Psoas muscle (tissue), 8 donors: Measurements from ENCODE around the gene GALNT17. TPM values are rescaled to one million over a fixed set of nuclear protein-coding genes. Genes with fewer than 3 reads are reported as not detected.

Source experiments
- ATAC-seq, 4 donors: fragments of 200-7000 bp; cut with Tn5 transposase; one replicate each; pipeline ENCODE4 v1.9.1; 2020; ENCODE audit warnings: moderate library complexity in 3 of 4, mild to moderate bottlenecking in 2 of 4
- DNase-seq, 2 donors: peaks; one replicate each; pipeline ENCODE4 v3.0.0-alpha.2; 2020
- H3K27ac ChIP-seq: fragments of 200-600 bp; one replicate; pipeline ENCODE4 v1.8.0; 2022
- H3K27me3 ChIP-seq, 3 donors: fragments of 200-600 bp in 1 of 3; one replicate each; pipeline versions ENCODE4 v1.6.1 to v1.8.0; 2013 to 2022; ENCODE audit warnings: low read length in 2 of 3, mild to moderate bottlenecking in 2 of 3, moderate library complexity in 1 of 3; ENCODE audit not compliant: insufficient read depth in 3 of 3
- H3K36me3 ChIP-seq, 2 donors: fragments of 200-600 bp in 1 of 2; one replicate each; pipeline versions ENCODE4 v1.6.1 to v1.8.0; 2013 to 2022; ENCODE audit warnings: low read depth in 1 of 2, mild to moderate bottlenecking in 1 of 2, moderate library complexity in 1 of 2; ENCODE audit not compliant: insufficient read depth in 1 of 2
- H3K4me1 ChIP-seq: fragments of 200-600 bp; one replicate; pipeline ENCODE4 v1.8.0; 2022
- H3K4me3 ChIP-seq: fragments of 200-600 bp; one replicate; pipeline ENCODE4 v1.8.0; 2022; ENCODE audit warnings: mild to moderate bottlenecking
- H3K9me3 ChIP-seq: fragments of 200-600 bp; one replicate; pipeline ENCODE4 v1.8.0; 2022
- CTCF ChIP-seq: fragments of 200-600 bp; IDR thresholded peaks from one replicate; pipeline ENCODE4 v1.8.0; 2022; ENCODE audit warnings: antibody characterized with exemption
- WGBS, 3 donors: extraction: QIAGEN DNeasy Blood & Tissue Kit; methylation state at CpG; one replicate each; pipeline versions ENCODE4 v1.1.6 to v1.1.7; 2013; 5-methylcytosine and 5-hydroxymethylcytosine counted together
- intact Hi-C, 2 donors: fragments of 100-400 bp; cut with DNase I; formaldehyde crosslinking; loops; one replicate each; pipeline versions ENCODE4 v1.11.0 to v1.14.2; 2022
- polyA plus RNA-seq, 3 donors: library from polyadenylated mRNA; stranded (reverse); fragments of 200-250 nt; gene quantifications; one replicate each; pipeline ENCODE4 v1.2.3, GENCODE V29; 2013
- total RNA-seq, 4 donors: library from RNA; stranded (reverse); fragmentation: NEBNext Ultra II Directional in 2 of 4; extraction: Animal tissue kit (Norgen Biotek cat#: 25700) in 2 of 4; gene quantifications; one replicate each; pipeline versions ENCODE4 v1.2.1 to v1.2.4, GENCODE V29; 2021 to 2023
- donor health status: healthy with polysubstance abuse.
- donor health status: DM: no; HTN: no; CAD: no; lungs with moderate emphysema.
- donor health status: Bipolar disorder and iron deficiency.
- donor health status: healthy.
- donor health status: DM: yes; HTN: yes; CAD: no.
- donor health status: DM: no; HTN: no; CAD: no.
- donor health status: DM: no; HTN: no; CAD: no.
- donor health status: DM: yes; HTN: yes; CAD: no.

The GALNT17 gene
- total and polyA plus RNA-seq, 7 donors = 0.17 to 3.5 (median 0.65) TPM

- TF ChIP-seq CTCF = no peak
- Histone ChIP-seq H3K4me3 (no peak overlapping the region), H3K9me3 (no peaks in the 10 kb centered on the region), H3K36me3 (no peaks in the 10 kb centered on the region), H3K27me3 (no peaks in the 10 kb centered on the region), H3K27ac (no peak overlapping the region), H3K4me1 (peaks cover 6% of the 10 kb centered on the region)
- DNase-seq (no peak), ATAC-seq (peak in 2 of 4 donors; percentile 31 to 45)
- intact Hi-C loops = loop anchor here in 1 of 2 donors (10.0 kb wide), 1 partner anchor 361 kb away; no protein-coding TSS in a partner anchor
- WGBS, 3 donors = 21 to 35% (median 25%) methylated on average over 8 of the region's 8 CpGs
Measured at GRCh38 chr7:71243736-71244410, 111.9 kb downstream of the GALNT17 start.

- Histone ChIP-seq H3K4me1 (no peaks in the 10 kb centered on the region), H3K27me3 (no peaks in the 10 kb centered on the region), H3K9me3 (no peaks in the 10 kb centered on the region), H3K4me3 (no peak overlapping the region), H3K36me3 (no peaks in the 10 kb centered on the region), H3K27ac (no peak overlapping the region)
- WGBS, 3 donors = 85 to 93% (median 87%) methylated on average over 7 of the region's 7 CpGs
- no peak for TF ChIP-seq CTCF
- DNase-seq (no peak), ATAC-seq (no peak)
- intact Hi-C loops = loop anchor here in 1 of 2 donors (10.0 kb wide), 1 partner anchor 360 kb away; no protein-coding TSS in a partner anchor
Measured at GRCh38 chr7:71245038-71245437, 113.1 kb downstream of the GALNT17 start.

- 89 to 91% (median 90%) methylated on average over 6 of the region's 6 CpGs for WGBS, 3 donors
- intact Hi-C loops = no loop called here
- no peak for TF ChIP-seq CTCF
- Histone ChIP-seq H3K36me3 (no peaks in the 10 kb centered on the region), H3K4me1 (no peaks in the 10 kb centered on the region), H3K9me3 (no peaks in the 10 kb centered on the region), H3K4me3 (no peak overlapping the region), H3K27ac (no peak overlapping the region), H3K27me3 (peaks cover 0 to 2% (median 0%) of the 10 kb centered on the region in 3 donors)
- DNase-seq (no peak), ATAC-seq (no peak)
Measured at GRCh38 chr7:71251706-71252105, 119.8 kb downstream of the GALNT17 start.

GRCh38 chr7:71254751-71255150 lies 122.8 kb downstream of the GALNT17 start:
- Histone ChIP-seq H3K27me3 (peaks cover 0 to 2% (median 0%) of the 10 kb centered on the region in 3 donors), H3K4me3 (no peak overlapping the region), H3K4me1 (no peaks in the 10 kb centered on the region), H3K36me3 (no peaks in the 10 kb centered on the region), H3K9me3 (no peaks in the 10 kb centered on the region), H3K27ac (no peak overlapping the region)
- WGBS, 3 donors = 77 to 85% (median 79%) methylated on average over 3 of the region's 3 CpGs
- intact Hi-C loops = no loop called here
- ATAC-seq = no peak
- no peak for DNase-seq
- TF ChIP-seq CTCF = no peak
